H1 (cell line): ENCODE results near the gene TTC29.

Source experiments
- CREB1 ChIP-seq: IDR thresholded peaks from 2 replicates; pipeline ENCODE4 v1.6.1; 2012; ENCODE audit warnings: inconsistent platforms
- POLR2AphosphoS5 ChIP-seq: IDR thresholded peaks from 2 replicates; pipeline ENCODE4 v1.6.1; 2011; ENCODE audit warnings: low read depth, low read length
- TF ChIP-seq, protein P1 (sequence below): IDR thresholded peaks from 2 replicates; pipeline ENCODE4 v1.6.1; 2012; ENCODE audit warnings: low read length, inconsistent platforms
- TF ChIP-seq, protein P2 (sequence below): IDR thresholded peaks from 2 replicates; pipeline ENCODE4 v1.6.1; 2011; ENCODE audit warnings: low read depth, mild to moderate bottlenecking, low read length; ENCODE audit not compliant: insufficient read depth

DNA sequence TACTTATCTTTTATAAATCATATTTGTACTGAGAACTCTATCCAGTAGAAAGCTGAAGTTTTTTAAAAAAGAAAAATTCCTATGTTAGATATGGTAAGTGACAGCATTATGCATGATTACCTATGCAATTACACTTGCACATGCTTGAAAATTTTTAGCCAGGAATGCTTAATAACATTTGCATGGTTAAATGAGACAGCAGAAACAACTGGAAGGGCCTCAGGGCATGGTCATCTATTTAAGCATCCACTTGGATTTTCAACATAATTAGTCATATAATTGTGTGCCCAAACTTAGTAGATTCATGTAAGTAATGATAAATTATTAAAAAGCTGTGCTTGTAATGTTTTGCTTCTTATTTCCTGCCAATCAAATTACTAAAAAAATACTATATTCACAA lies 151.9 kb downstream of the TTC29 start:
- TF ChIP-seq CREB1 (no peak), POLR2AphosphoS5 (no peak)
- TF ChIP-seq, protein P1, sequence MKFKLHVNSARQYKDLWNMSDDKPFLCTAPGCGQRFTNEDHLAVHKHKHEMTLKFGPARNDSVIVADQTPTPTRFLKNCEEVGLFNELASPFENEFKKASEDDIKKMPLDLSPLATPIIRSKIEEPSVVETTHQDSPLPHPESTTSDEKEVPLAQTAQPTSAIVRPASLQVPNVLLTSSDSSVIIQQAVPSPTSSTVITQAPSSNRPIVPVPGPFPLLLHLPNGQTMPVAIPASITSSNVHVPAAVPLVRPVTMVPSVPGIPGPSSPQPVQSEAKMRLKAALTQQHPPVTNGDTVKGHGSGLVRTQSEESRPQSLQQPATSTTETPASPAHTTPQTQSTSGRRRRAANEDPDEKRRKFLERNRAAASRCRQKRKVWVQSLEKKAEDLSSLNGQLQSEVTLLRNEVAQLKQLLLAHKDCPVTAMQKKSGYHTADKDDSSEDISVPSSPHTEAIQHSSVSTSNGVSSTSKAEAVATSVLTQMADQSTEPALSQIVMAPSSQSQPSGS = no peak
- TF ChIP-seq, protein P2, sequence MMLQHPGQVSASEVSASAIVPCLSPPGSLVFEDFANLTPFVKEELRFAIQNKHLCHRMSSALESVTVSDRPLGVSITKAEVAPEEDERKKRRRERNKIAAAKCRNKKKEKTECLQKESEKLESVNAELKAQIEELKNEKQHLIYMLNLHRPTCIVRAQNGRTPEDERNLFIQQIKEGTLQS = no peak
